ENCODE results near the gene WIPF1. TPM values are rescaled to one million over a fixed set of nuclear protein-coding genes. Genes with fewer than 3 reads are reported as not detected.

The WIPF1 gene
- polyA plus RNA-seq, 1 of the 3 experiments (the other 2 are of a cell fraction), result 56.7 TPM

DNA sequence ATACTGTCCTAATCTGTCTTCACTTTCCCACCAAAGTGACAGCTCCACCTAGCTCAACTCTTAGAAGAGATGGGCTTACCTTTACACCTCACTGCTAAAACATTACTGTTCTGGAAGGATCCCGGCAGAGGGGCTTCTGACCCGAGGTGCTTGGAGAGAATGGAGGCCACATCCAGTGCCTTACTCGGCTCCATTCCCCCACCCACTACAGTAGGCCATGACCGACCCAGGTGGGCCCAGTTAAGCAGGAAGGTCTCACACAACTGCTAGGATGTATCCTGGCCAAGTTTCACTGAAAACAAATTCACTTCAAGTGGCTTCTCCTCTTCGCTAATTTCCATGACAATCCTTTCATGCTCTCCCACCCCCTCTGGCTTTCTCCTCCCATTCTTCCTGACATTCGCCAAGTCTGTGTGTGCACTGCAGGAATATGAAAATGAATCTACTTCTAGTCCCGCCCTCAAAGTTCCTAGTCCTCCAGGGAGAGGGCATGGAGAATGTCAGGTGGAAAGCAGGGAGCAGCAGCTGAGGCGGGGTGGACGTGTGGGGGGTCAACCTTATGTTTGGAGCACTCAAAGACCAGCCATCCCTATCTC is 11.8 kb downstream of the WIPF1 start:
- ChIA-PET CTCF (interaction anchor here (3.8 to 13.3 kb wide), 2 partner anchors 8 to 102 kb away, joined by 24 to 180 read pairs; no protein-coding TSS in a partner anchor), POLR2A (no interaction called here)
- no peaks in the 10 kb centered on the region for H3K9me2 ChIP-seq

DNA sequence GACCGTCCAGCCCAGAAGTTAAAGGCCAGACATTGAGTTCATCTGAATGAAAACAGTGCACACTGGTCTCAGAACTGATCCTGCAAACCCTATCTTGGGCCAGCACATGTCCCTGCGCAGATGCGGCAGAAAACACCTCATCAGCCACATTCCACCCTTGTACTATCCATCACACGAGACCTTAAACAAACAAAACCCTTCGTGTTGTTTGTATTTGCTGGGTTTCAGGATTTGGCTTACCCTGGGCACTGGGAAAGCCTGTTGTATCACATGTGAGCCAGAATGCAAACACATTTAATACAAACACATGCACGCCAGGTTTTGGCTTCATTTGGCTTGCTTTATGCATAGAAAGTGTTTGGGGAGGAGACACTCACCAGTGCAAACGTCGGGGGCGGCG is 12.5 kb downstream of the WIPF1 start:
- H3F3A ChIP-seq (replicated peaks; ENCODE audit: insufficient read depth), result no peaks in the 10 kb centered on the region
- H3K36me3 ChIP-seq (replicated peaks in 1 of 2; ENCODE audit: control insufficient read depth in 1 of 2, insufficient read depth in 2 of 2, low read length in 1 of 2), result peaks cover 28 to 35% of the 10 kb centered on the region in 2 experiments
- POLR2A ChIA-PET, result no interaction called here
- H3K4me1 ChIP-seq (ENCODE audit: control insufficient read depth in 1 of 2, insufficient read depth in 2 of 2, low read depth in 1 of 2, low read length in 1 of 2), result peaks cover 0 to 45% of the 10 kb centered on the region in 2 experiments; a peak in 2 of 4 replicates
- no peaks in the 10 kb centered on the region for H3K27me3 ChIP-seq (ENCODE audit: insufficient read depth)
- H3K9me2 ChIP-seq, result no peaks in the 10 kb centered on the region
- peaks cover 24% of the 10 kb centered on the region for H3K79me2 ChIP-seq (ENCODE audit: insufficient read depth)
- H3K27ac ChIP-seq (ENCODE audit: low read depth in 2 of 2, low read length in 1 of 2), result no peak overlapping the region; a peak in 1 of 4 replicates
- no peaks in the 10 kb centered on the region for H4K20me1 ChIP-seq (ENCODE audit: insufficient read depth)
- DNase-seq, result no peak
- 93% methylated on average over 10 of the region's 10 CpGs for WGBS (ENCODE audit: low lambda C conversion rate)
- H3K9me3 ChIP-seq, result no peaks in the 10 kb centered on the region
- no peak overlapping the region for H3K4me3 ChIP-seq (ENCODE audit: low read depth in 2 of 2, low read length in 1 of 2)
- H3K4me2 ChIP-seq, result no peak overlapping the region
- H3K9ac ChIP-seq, result no peak overlapping the region
- H2AFZ ChIP-seq (ENCODE audit: low read depth), result no peak overlapping the region
- CTCF ChIA-PET, result interaction anchor here (13.3 kb wide), 1 partner anchor 103 kb away, joined by 180 read pairs; no protein-coding TSS in a partner anchor
- no peak for TF ChIP-seq EZH2phosphoT487 (IDR thresholded peaks at IDR 0.05; ENCODE audit: borderline replicate concordance, low read depth)
- TF ChIP-seq, protein P1, sequence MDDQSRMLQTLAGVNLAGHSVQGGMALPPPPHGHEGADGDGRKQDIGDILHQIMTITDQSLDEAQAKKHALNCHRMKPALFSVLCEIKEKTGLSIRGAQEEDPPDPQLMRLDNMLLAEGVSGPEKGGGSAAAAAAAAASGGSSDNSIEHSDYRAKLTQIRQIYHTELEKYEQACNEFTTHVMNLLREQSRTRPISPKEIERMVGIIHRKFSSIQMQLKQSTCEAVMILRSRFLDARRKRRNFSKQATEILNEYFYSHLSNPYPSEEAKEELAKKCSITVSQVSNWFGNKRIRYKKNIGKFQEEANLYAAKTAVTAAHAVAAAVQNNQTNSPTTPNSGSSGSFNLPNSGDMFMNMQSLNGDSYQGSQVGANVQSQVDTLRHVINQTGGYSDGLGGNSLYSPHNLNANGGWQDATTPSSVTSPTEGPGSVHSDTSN (IDR thresholded peaks at IDR 0.05), result no peak
- TF ChIP-seq RXRA (IDR thresholded peaks at IDR 0.05; ENCODE audit: borderline replicate concordance, low read depth), result no peak
- no peak for TF ChIP-seq SMC3 (IDR thresholded peaks at IDR 0.05; ENCODE audit: low read depth, low read length)
- TF ChIP-seq, protein P2, sequence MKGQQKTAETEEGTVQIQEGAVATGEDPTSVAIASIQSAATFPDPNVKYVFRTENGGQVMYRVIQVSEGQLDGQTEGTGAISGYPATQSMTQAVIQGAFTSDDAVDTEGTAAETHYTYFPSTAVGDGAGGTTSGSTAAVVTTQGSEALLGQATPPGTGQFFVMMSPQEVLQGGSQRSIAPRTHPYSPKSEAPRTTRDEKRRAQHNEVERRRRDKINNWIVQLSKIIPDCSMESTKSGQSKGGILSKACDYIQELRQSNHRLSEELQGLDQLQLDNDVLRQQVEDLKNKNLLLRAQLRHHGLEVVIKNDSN (IDR thresholded peaks at IDR 0.05; ENCODE audit: borderline replicate concordance, low read depth), result no peak
- no peak for TF ChIP-seq RFX5 (IDR thresholded peaks at IDR 0.05; ENCODE audit: low read length)
- TF ChIP-seq NRF1 (IDR thresholded peaks at IDR 0.05; ENCODE audit: low read depth, low read length), result no peak
- TF ChIP-seq MEF2A (IDR thresholded peaks at IDR 0.05; ENCODE audit: borderline replicate concordance, low read depth), result no peak
- TF ChIP-seq GATA2 (CRISPR knock-in tag; IDR thresholded peaks at IDR 0.05), result no peak
- TF ChIP-seq FOXJ3 (CRISPR knock-in tag; IDR thresholded peaks at IDR 0.05), result no peak
- TF ChIP-seq TAF1 (IDR thresholded peaks at IDR 0.05; ENCODE audit: borderline replicate concordance, low read depth, low read length), result no peak

More for the DNA sequence above, 11.8 kb downstream of the WIPF1 start:
- no peaks in the 10 kb centered on the region for H3K9me3 ChIP-seq
- H3K27ac ChIP-seq (ENCODE audit: low read depth in 2 of 2, low read length in 1 of 2), result peak overlapping the region in 1 of 2 experiments; percentile 97; a peak in 2 of 4 replicates
- H3K79me2 ChIP-seq (ENCODE audit: insufficient read depth), result peaks cover 24% of the 10 kb centered on the region
- 94% methylated on average over 9 of the region's 9 CpGs for WGBS (ENCODE audit: low lambda C conversion rate)
- no peak overlapping the region for H3K4me3 ChIP-seq (ENCODE audit: low read depth in 2 of 2, low read length in 1 of 2)
- H3K27me3 ChIP-seq (ENCODE audit: insufficient read depth), result no peaks in the 10 kb centered on the region
- no peaks in the 10 kb centered on the region for H4K20me1 ChIP-seq (ENCODE audit: insufficient read depth)
- peaks cover 4 to 50% of the 10 kb centered on the region in 2 experiments for H3K4me1 ChIP-seq (ENCODE audit: control insufficient read depth in 1 of 2, insufficient read depth in 2 of 2, low read depth in 1 of 2, low read length in 1 of 2)
- TF ChIP-seq SMC3 (IDR thresholded peaks at IDR 0.05; ENCODE audit: low read depth, low read length) (no peak), ELF1 (IDR thresholded peaks at IDR 0.05) (no peak), NFIC (IDR thresholded peaks at IDR 0.05; ENCODE audit: borderline replicate concordance) (no peak), SIN3A (IDR thresholded peaks at IDR 0.05; ENCODE audit: borderline replicate concordance, low read depth, low read length) (no peak), POLR2AphosphoS5 (IDR thresholded peaks at IDR 0.05; ENCODE audit: low read depth, low read length) (no peak), GATA2 (CRISPR knock-in tag; IDR thresholded peaks at IDR 0.05) (no peak), FOXJ3 (CRISPR knock-in tag; IDR thresholded peaks at IDR 0.05) (no peak), RCOR1 (IDR thresholded peaks at IDR 0.05; ENCODE audit: low read length) (no peak), YY1 (IDR thresholded peaks at IDR 0.05; ENCODE audit: low read depth) (no peak)
- TF ChIP-seq, protein P3, sequence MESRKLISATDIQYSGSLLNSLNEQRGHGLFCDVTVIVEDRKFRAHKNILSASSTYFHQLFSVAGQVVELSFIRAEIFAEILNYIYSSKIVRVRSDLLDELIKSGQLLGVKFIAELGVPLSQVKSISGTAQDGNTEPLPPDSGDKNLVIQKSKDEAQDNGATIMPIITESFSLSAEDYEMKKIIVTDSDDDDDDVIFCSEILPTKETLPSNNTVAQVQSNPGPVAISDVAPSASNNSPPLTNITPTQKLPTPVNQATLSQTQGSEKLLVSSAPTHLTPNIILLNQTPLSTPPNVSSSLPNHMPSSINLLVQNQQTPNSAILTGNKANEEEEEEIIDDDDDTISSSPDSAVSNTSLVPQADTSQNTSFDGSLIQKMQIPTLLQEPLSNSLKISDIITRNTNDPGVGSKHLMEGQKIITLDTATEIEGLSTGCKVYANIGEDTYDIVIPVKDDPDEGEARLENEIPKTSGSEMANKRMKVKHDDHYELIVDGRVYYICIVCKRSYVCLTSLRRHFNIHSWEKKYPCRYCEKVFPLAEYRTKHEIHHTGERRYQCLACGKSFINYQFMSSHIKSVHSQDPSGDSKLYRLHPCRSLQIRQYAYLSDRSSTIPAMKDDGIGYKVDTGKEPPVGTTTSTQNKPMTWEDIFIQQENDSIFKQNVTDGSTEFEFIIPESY (IDR thresholded peaks at IDR 0.05; ENCODE audit: borderline replicate concordance, low read depth), result no peak
- TF ChIP-seq, protein P4, sequence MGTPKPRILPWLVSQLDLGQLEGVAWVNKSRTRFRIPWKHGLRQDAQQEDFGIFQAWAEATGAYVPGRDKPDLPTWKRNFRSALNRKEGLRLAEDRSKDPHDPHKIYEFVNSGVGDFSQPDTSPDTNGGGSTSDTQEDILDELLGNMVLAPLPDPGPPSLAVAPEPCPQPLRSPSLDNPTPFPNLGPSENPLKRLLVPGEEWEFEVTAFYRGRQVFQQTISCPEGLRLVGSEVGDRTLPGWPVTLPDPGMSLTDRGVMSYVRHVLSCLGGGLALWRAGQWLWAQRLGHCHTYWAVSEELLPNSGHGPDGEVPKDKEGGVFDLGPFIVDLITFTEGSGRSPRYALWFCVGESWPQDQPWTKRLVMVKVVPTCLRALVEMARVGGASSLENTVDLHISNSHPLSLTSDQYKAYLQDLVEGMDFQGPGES (IDR thresholded peaks at IDR 0.05; ENCODE audit: low read depth, low read length), result no peak
- TF ChIP-seq, protein P5, sequence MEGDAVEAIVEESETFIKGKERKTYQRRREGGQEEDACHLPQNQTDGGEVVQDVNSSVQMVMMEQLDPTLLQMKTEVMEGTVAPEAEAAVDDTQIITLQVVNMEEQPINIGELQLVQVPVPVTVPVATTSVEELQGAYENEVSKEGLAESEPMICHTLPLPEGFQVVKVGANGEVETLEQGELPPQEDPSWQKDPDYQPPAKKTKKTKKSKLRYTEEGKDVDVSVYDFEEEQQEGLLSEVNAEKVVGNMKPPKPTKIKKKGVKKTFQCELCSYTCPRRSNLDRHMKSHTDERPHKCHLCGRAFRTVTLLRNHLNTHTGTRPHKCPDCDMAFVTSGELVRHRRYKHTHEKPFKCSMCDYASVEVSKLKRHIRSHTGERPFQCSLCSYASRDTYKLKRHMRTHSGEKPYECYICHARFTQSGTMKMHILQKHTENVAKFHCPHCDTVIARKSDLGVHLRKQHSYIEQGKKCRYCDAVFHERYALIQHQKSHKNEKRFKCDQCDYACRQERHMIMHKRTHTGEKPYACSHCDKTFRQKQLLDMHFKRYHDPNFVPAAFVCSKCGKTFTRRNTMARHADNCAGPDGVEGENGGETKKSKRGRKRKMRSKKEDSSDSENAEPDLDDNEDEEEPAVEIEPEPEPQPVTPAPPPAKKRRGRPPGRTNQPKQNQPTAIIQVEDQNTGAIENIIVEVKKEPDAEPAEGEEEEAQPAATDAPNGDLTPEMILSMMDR (IDR thresholded peaks at IDR 0.05), result no peak
- no peak overlapping the region for H3K4me2 ChIP-seq
- no peak overlapping the region for H2AFZ ChIP-seq (ENCODE audit: low read depth)
- DNase-seq, result no peak
- H3K9ac ChIP-seq, result no peak overlapping the region
- H3K36me3 ChIP-seq (replicated peaks in 1 of 2; ENCODE audit: control insufficient read depth in 1 of 2, insufficient read depth in 2 of 2, low read length in 1 of 2), result peaks cover 23 to 29% of the 10 kb centered on the region in 2 experiments
- peaks cover 1% of the 10 kb centered on the region for H3F3A ChIP-seq (replicated peaks; ENCODE audit: insufficient read depth)
